ENCODE data around the gene ACOT12.
"Not testable (repeated sequence)": the region's sequence is repeated elsewhere in the genome, so short reads cannot be mapped to it uniquely, and the experiment has no call there.

ACOT12 gene

GRCh38 chr5:81398741-81399140 is 4.8 kb upstream of the ACOT12 start:
- no peak for FAIRE-seq

GRCh38 chr5:81397176-81397575 is 3.2 kb upstream of the ACOT12 start:
- FAIRE-seq = no peak

DNA sequence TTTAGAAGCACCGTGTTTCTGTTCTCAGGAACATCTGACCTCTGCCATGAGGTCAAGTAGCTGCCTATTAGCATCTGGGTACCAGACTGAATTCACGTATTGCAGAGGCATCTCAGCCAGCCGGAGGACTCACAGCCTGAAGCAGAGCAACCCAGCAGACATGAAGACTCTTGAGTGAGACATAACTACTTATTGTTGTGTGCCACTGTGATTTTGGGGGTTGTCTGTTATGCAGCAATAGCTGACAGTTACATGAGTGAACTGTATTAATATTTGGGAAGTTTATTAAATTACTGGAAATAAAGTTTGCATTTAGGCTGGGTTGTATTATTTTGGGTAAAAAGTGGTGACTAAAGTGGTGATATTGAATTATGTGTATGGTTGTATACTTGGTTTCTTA is 1.3 kb upstream of the ACOT12 start:
- no peak for FAIRE-seq

DNA sequence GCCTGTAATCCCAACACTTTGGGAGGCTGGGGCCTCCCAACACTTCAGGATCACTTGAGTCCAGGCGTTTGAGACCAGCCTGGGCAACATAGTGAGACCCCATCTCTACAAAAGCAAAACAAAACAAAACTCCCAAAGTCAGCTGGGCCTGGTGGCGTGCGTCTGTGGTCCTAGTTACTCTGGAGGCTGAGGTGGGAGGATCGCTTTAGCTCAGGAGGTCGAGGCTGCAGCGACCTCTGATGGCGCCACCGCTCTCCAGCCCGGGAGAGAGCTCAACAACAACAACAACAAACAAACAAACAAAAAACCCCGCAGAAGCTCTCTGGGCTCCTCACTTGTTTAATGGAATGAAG is 528 bp downstream of the ACOT12 start:
- FAIRE-seq = no peak

GRCh38 chr5:81389025-81389424 is 4.9 kb downstream of the ACOT12 start:
- FAIRE-seq = no peak

DNA sequence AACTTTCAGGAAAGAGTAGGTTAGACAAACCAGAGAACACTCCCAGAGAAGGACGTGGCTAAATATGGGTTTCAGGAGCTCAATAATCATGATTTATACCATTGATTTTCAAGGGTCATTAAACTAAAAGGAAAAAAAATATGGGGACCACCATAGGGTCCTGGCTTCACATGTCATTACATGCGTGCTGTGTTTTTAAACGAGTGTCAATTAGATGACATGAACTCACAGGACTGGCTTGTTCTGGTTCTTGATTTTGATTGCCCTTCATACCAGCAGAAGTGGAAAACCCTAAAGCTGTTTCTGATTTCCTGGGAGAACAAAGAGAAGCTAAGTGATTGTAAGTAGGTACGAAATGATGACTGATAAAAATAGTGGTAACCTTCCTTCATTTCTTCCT is 5.8 kb downstream of the ACOT12 start:
- no peak for FAIRE-seq

- FAIRE-seq = no peak
These were observed 10.1 kb downstream of the ACOT12 start for GRCh38 chr5:81383867-81384266.

GRCh38 chr5:81371354-81371876 is 22.5 kb downstream of the ACOT12 start:
- no peak for FAIRE-seq

DNA sequence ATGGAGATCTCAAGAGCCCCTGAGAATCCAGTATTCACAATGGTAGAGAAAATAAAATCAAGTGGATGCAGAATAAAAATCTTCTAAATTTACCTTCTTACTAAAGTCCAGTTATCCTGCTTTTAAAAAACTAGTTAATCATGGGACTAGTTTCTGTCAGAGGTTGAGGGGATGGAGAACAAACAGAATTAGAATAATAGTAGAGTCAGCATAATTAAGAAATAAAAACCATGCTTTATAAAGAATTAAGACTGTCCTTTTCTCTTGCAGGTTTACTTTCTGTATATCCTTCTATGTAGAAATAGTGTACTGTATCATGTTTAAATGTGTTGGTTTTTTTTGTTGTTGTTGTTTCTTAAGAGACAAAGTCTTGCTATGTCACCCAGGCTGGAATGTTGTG is 23.0 kb downstream of the ACOT12 start:
- no peak for FAIRE-seq

- no peak for FAIRE-seq
These were observed 28.4 kb downstream of the ACOT12 start for GRCh38 chr5:81365541-81365940.

DNA sequence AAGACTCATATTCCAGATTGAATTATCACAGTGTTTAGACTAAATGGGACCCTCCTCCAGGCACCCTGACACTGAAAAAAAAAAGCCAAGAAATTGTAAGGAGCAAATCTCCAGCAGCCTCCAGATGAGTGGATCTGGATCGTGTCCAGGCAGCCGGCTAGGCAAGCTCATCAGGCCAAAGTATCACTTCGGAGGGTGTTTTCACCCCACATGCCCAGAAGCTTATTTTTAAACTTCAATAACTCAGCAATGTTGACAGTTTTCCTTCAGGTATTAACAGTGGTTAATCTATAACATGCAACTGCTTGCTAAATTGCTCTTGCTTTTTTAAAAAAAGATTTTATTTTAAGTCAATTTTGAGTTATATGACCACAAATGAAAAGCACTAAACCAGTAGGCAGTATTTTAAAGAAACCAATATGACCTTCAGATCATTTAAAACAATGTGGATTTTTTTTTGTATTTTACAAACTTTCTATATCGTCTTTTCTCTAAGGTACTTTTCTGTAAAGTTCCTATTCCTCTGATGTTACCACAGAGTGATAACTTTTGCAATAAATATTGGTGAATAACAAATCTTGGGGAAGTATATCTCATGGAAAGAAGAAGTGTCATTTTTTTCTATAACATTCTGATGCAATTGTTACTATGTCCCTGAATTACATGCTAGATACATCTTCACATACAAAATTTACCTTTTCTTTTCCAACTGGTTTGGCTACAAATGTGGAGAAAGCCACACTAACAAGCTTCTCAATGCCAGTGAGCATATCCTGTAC is 30.7 kb downstream of the ACOT12 start:
- FAIRE-seq = peak; percentile 70

DNA sequence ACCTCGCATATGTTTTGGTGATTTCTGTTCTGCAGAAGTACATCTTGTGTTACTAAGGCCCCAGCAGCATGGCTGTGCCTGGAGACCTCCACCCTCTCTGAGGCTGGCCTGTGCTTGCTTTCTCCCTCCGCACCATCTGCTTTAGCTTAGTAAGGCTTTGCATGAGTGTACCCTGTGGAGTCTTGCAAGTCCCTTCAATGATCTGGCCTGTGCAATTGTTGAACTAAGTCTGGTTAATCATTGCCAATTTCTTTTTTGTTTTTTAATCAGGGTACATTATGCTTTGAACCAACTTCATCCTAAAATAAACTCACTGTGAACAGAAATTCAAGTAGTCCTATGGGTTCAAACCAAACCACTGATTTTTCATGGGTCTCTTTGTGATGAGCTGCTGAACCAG is 32.3 kb downstream of the ACOT12 start:
- no peak for FAIRE-seq

DNA sequence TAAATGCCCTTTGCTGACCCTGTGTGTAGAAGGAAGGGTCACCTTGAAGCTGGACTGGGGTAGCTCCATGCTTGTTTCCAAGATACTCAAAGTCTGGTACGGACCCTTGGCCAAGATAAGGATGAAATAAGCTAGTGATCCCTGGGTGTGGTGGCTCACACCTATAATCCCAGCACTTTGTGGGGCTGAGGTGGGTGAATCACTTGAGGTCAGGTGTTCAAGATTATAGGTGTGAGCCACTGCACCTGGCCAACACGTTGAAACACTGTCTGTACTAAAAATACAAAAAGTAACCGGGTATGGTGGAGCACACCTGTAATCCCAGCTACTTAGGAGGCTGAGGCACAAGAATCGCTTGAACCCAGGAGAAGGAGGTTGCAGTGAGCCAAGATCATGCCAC is 33.3 kb downstream of the ACOT12 start:
- no peak for FAIRE-seq

GRCh38 chr5:81359881-81360280 is 34.1 kb downstream of the ACOT12 start:
- FAIRE-seq = peak; percentile 83

DNA sequence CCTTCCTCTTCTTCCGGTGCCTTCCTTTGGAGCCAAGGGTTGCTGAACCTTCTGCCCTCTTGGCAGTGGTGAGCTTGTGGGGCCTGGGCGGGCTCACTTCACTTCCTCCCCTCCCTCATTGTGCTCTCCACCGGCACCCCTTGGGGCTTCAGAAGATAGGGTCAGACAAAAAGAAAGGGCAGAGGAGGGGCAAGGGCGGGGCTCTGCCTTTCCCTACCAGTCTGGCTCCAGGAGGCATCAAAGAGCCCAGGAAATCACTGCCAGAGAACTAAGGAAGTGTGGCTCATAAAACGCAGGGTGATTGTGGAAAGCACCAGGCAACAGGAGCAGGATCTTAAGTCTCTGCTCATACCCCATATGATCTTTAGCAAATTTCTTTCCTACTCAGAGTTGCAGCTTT is 34.8 kb downstream of the ACOT12 start:
- FAIRE-seq = no peak

GRCh38 chr5:81355291-81356251 is 38.4 kb downstream of the ACOT12 start:
- FAIRE-seq = no peak

GRCh38 chr5:81354093-81354492 is 39.8 kb downstream of the ACOT12 start:
- FAIRE-seq = no peak

DNA sequence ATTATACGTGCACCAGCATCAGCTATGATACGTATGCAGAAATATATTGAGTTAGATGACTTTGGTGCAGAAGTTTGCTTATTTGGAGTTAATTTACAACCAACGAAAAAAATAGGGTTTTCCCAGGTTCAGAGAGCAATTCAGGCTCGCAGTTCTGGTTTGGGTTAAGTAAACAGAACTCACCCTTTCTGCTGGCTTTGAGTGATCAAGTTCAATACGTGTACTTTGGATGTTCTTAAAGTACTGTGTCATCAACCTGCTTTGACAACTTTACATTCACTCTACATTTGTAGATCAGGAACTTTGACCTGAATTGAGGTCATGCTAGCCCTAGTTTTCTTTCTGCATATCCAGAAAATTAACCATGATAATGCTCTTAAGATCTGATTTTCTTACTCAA is 40.7 kb downstream of the ACOT12 start:
- no peak for FAIRE-seq

DNA sequence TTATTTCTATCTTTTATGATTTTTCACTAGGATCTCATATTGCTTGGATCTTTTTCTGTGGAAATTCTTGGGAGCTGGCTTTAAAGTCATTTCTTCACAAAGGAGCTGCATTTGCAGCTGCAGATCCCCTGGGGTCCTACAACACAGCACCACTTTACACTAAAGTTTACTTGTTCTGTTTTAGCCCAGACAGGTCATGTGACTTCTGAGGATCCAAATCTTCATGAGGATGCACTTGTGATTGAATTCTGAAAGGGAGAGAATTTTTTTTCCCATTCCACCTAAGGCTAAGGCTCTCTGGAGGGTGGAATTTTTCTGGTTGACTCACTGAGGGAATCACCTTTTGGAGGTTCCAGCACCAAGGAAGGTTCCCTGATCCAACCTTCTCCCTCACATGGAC is 43.4 kb downstream of the ACOT12 start:
- no peak for FAIRE-seq

- FAIRE-seq = no peak
These were observed 44.8 kb downstream of the ACOT12 start for GRCh38 chr5:81349161-81349560.

GRCh38 chr5:81345411-81346003 is 48.4 kb downstream of the ACOT12 start:
- FAIRE-seq = no peak

GRCh38 chr5:81344736-81345135 is 49.2 kb downstream of the ACOT12 start:
- no peak for FAIRE-seq

DNA sequence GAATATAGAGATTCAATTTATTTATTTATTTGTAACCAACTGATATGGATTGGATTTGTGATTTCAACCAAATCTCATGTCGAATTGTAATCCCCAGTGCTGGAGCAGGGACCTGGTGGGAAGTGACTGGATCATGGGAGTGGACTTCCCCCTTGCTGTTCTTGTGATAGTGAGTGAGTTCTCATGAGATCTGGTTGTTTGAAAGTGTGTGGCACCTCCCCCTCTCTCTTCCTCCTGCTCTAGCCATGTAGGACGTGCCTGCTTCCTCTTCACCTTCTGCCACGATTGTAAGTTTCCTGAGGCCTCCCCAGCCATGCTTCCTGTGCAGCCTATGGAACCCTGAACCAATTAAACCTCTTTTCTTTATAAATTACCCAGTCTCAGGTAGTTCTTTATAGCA is 55.7 kb downstream of the ACOT12 start:
- not testable (repeated sequence) for FAIRE-seq

DNA sequence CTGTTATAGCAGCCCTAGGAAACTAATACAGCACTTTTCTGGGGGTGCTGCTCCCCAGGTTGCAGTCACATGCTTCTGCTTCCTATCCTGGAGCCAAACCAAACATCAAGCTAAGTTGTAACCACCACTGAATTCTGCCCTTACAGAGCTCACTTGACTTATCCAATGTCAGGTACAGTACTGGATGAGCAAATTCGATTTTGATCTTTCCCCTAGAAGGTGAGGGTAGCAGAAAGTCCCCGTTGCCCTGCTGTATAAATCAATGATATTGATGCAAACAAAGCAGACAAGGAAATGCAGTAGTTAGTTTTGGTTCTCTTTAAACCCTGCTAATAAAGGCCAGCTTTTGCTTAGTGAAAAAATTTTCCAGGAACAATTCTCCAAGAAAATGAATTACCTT is 56.1 kb downstream of the ACOT12 start:
- FAIRE-seq = no peak
